Measurements from ENCODE around the gene RAP1GAP.
"Not testable (repeated sequence)": the region's sequence is repeated elsewhere in the genome, so short reads cannot be mapped to it uniquely, and the experiment has no call there.

The RAP1GAP gene

DNA sequence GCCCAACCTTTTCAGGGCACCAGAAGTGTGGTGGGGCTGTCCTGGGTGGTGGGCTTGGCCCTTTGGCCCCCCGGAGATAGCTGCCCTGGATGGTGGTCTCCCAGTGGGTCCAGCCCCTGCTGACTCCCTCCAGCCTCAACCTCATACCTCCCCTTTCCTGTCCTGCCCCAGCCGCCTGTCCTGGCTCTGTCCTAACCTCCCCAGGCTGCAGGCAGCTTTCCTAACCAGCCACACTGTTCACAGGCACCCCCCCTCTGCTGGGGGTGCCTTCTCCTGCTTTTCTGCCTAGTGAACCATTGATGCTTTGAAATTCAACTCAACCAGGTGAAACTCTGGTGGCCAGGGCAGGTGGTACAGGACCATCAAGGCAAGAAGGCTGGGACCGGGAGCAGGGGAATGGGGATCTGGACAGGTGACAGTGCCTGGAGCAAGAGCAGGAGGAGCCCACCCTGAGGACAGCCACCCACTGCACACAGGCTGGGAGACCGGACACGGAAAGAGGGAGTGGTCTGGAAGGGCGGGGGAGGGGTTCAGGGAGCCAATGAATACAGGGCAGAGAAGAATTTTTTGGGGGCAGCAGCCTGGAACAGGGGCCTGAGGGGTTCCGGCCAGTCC, 35.9 kb downstream of the RAP1GAP start:
- H4K20me1 ChIP-seq (ENCODE audit: insufficient read depth, low read length, poor library complexity, severe bottlenecking): no peaks in the 10 kb centered on the region
- no peaks in the 10 kb centered on the region for H3F3A ChIP-seq (ENCODE audit: low read depth)
- peaks cover 4% of the 10 kb centered on the region for H3K4me1 ChIP-seq (ENCODE audit: insufficient read depth, low read length, poor library complexity, severe bottlenecking)
- no peaks in the 10 kb centered on the region for H3K27me3 ChIP-seq (ENCODE audit: insufficient read depth, low read length, poor library complexity, severe bottlenecking)
- no peak overlapping the region for H2AFZ ChIP-seq (ENCODE audit: low read length)
- no peaks in the 10 kb centered on the region for H3K9me3 ChIP-seq (ENCODE audit: insufficient read depth, low read depth, low read length)
- no peak overlapping the region for H3K4me2 ChIP-seq (ENCODE audit: low read depth, low read length, poor library complexity, severe bottlenecking)
- no peaks in the 10 kb centered on the region for H3K36me3 ChIP-seq (ENCODE audit: insufficient read depth, low read length)
- no peaks in the 10 kb centered on the region for H3K9me2 ChIP-seq (replicated peaks; ENCODE audit: low read depth, low read length)
- TF ChIP-seq, protein P1, sequence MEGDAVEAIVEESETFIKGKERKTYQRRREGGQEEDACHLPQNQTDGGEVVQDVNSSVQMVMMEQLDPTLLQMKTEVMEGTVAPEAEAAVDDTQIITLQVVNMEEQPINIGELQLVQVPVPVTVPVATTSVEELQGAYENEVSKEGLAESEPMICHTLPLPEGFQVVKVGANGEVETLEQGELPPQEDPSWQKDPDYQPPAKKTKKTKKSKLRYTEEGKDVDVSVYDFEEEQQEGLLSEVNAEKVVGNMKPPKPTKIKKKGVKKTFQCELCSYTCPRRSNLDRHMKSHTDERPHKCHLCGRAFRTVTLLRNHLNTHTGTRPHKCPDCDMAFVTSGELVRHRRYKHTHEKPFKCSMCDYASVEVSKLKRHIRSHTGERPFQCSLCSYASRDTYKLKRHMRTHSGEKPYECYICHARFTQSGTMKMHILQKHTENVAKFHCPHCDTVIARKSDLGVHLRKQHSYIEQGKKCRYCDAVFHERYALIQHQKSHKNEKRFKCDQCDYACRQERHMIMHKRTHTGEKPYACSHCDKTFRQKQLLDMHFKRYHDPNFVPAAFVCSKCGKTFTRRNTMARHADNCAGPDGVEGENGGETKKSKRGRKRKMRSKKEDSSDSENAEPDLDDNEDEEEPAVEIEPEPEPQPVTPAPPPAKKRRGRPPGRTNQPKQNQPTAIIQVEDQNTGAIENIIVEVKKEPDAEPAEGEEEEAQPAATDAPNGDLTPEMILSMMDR (conservative IDR thresholded peaks at IDR 0.05; ENCODE audit: low read length): no peak
- no peak for TF ChIP-seq EZH2phosphoT487 (IDR thresholded peaks at IDR 0.05; ENCODE audit: borderline replicate concordance)
- no peaks in the 10 kb centered on the region for H3K79me2 ChIP-seq (ENCODE audit: insufficient read depth, low read length)
- no peak overlapping the region for H3K9ac ChIP-seq (ENCODE audit: low read depth, low read length, poor library complexity, severe bottlenecking)
- H3K4me3 ChIP-seq (ENCODE audit: low read length, poor library complexity, severe bottlenecking): no peak overlapping the region

DNA sequence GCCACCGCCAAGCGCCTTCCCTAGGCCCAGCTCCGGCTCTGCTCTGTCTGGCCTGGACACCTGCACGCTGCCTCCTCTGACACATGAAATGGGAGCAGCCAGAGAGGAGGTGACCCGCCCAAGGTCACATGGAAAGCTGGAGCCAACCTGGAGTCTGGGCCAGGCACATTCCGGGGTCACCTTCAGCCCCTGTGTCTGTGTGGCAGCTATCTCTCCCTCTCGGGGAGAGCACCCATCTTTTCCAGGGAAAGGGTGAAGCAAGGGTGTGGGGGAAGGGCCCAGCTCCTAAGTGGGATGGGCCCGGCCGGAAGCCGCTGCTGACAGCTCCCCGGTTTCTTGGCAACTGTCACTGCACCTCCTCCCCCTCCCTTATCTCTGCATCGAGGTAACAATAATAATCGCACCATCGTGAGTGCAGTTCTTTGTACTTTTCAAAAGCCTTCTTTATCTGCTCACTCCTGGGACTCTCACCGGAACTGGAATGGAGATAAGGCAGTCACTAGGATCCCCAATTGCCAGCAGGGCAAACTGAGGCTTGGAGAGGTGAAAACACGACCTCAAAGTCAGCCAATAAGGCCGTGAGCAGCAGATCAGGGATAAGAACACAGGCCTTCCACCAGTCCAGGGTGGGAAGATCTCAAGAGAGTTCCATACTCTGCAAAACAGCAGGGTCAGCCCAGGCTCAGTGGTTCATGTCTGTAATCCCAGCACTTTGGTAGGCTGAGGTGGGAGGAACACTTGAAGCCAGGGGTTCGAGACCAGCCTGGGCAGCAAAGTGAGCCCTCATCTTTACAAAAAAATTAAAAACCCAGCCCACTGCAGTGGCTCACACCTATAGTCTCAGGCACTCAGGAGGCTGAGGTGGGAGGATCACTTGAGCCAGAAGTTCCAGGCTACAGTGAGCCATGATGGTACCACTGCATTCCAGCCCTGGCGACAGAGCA, 36.9 kb downstream of the RAP1GAP start:
- Histone ChIP-seq H3K79me2 (ENCODE audit: insufficient read depth, low read length) (no peaks in the 10 kb centered on the region), H3K36me3 (ENCODE audit: insufficient read depth, low read length) (no peaks in the 10 kb centered on the region), H3K9me2 (replicated peaks; ENCODE audit: low read depth, low read length) (no peaks in the 10 kb centered on the region), H3K4me1 (ENCODE audit: insufficient read depth, low read length, poor library complexity, severe bottlenecking) (peaks cover 4% of the 10 kb centered on the region), H4K20me1 (ENCODE audit: insufficient read depth, low read length, poor library complexity, severe bottlenecking) (no peaks in the 10 kb centered on the region), H3K4me3 (ENCODE audit: low read length, poor library complexity, severe bottlenecking) (no peak overlapping the region), H2AFZ (ENCODE audit: low read length) (no peak overlapping the region), H3F3A (ENCODE audit: low read depth) (no peaks in the 10 kb centered on the region), H3K4me2 (ENCODE audit: low read depth, low read length, poor library complexity, severe bottlenecking) (no peak overlapping the region), H3K9ac (ENCODE audit: low read depth, low read length, poor library complexity, severe bottlenecking) (no peak overlapping the region), H3K27me3 (ENCODE audit: insufficient read depth, low read length, poor library complexity, severe bottlenecking) (no peaks in the 10 kb centered on the region), H3K9me3 (ENCODE audit: insufficient read depth, low read depth, low read length) (no peaks in the 10 kb centered on the region)
- TF ChIP-seq EZH2phosphoT487 (IDR thresholded peaks at IDR 0.05; ENCODE audit: borderline replicate concordance): no peak
- TF ChIP-seq, protein P1 (conservative IDR thresholded peaks at IDR 0.05; ENCODE audit: low read length): no peak

DNA sequence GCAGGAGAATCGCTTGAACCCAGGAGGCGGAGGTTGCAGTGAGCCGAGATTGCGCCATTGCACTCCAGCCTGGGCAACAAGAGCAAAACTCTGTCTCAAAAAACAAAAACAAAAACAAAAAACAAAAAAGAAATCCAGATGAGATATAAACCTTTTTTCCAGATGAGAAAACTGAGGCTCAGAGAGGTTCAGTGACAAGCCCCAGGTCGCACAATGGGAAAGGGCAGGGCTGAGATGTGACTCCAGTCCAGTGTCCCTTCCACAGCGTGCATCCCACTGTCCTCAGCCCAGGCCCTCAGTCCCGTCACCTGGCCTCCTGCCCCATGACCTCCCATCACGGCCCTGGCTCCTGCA, 37.6 kb downstream of the RAP1GAP start:
- H3K4me3 ChIP-seq (ENCODE audit: low read length, poor library complexity, severe bottlenecking): not testable (repeated sequence)

More for the DNA sequence above, 37.6 kb downstream of the RAP1GAP start:
- not testable (repeated sequence) for H3F3A ChIP-seq (ENCODE audit: low read depth); H3K4me2 ChIP-seq (ENCODE audit: low read depth, low read length, poor library complexity, severe bottlenecking); H3K36me3 ChIP-seq (ENCODE audit: insufficient read depth, low read length); H3K79me2 ChIP-seq (ENCODE audit: insufficient read depth, low read length); H3K27me3 ChIP-seq (ENCODE audit: insufficient read depth, low read length, poor library complexity, severe bottlenecking); H3K9me3 ChIP-seq (ENCODE audit: insufficient read depth, low read depth, low read length); H3K9ac ChIP-seq (ENCODE audit: low read depth, low read length, poor library complexity, severe bottlenecking); H4K20me1 ChIP-seq (ENCODE audit: insufficient read depth, low read length, poor library complexity, severe bottlenecking); H2AFZ ChIP-seq (ENCODE audit: low read length); H3K9me2 ChIP-seq (replicated peaks; ENCODE audit: low read depth, low read length); H3K4me1 ChIP-seq (ENCODE audit: insufficient read depth, low read length, poor library complexity, severe bottlenecking)

All from Loucy (cell line).